BLaER1 treated with 17β-estradiol and CSF1 and Interleukin-3, amounts not matched to agents 10 nM and 100 nM (cell line): ENCODE data around the gene NOL4L.

Experiments
- H3K27ac ChIP-seq, 11 experiments: shearing (Covaris generic); formaldehyde crosslinking; 2 replicates each; pipeline ENCODE4 v1.8.1; 2022
- H3K27me3 ChIP-seq, 11 experiments: shearing (Covaris generic); formaldehyde crosslinking; 2 replicates each; pipeline ENCODE4 v1.8.1; 2022
- H3K36me3 ChIP-seq, 11 experiments: shearing (Covaris generic); formaldehyde crosslinking; 2 replicates each; pipeline ENCODE4 v1.8.1; 2022
- H3K4me1 ChIP-seq, 10 experiments: shearing (Covaris generic); formaldehyde crosslinking; 2 replicates each; pipeline ENCODE4 v1.8.1; 2022
- H3K4me2 ChIP-seq, 11 experiments: shearing (Covaris generic); formaldehyde crosslinking; 2 replicates each; pipeline ENCODE4 v1.8.1; 2022
- H3K4me3 ChIP-seq, 10 experiments: shearing (Covaris generic); formaldehyde crosslinking; 2 replicates each; pipeline ENCODE4 v1.8.1; 2022
- H3K9ac ChIP-seq, 11 experiments: shearing (Covaris generic); formaldehyde crosslinking; 2 replicates each; pipeline ENCODE4 v1.8.1; 2022
- H3K9me3 ChIP-seq, 11 experiments: shearing (Covaris generic); formaldehyde crosslinking; replicated peaks in 1 of 11; 2 replicates each; pipeline ENCODE4 v1.8.1; 2022
- H4K20me1 ChIP-seq, 11 experiments: shearing (Covaris generic); formaldehyde crosslinking; 2 replicates each; pipeline ENCODE4 v1.8.1; 2022
- Cebpa-rat ChIP-seq, 11 experiments: shearing (Covaris generic); IDR thresholded peaks; 2 replicates each; pipeline ENCODE4 v1.8.1; 2022

Gene NOL4L

GRCh38 chr20:32458837-32459220, 126.3 kb downstream of the NOL4L start:
- Histone ChIP-seq H3K4me1 (peaks cover 29 to 53% (median 51%) of the 10 kb centered on the region in 10 experiments), H3K27me3 (no peaks in the 10 kb centered on the region), H3K9ac (0 out of 22 replicates have a peak overlapping the region, but pooled peaks of 1 of the 11 experiments have one; percentile 41), H3K4me3 (no peak overlapping the region), H3K9me3 (no peaks in the 10 kb centered on the region), H3K36me3 (peaks cover 44 to 85% (median 55%) of the 10 kb centered on the region in 11 experiments), H4K20me1 (peaks cover 77 to 100% (median 96%) of the 10 kb centered on the region in 11 experiments), H3K27ac (no peak overlapping the region), H3K4me2 (peak overlapping the region in 6 of 11 experiments; percentile 75 to 93 (median 85); a peak in 10 of 22 replicates)
- TF ChIP-seq Cebpa-rat (IDR thresholded peaks at IDR 0.05): no peak

GRCh38 chr20:32458061-32458836, 126.9 kb downstream of the NOL4L start:
- TF ChIP-seq Cebpa-rat (IDR thresholded peaks at IDR 0.05): no peak
- H3K4me2 ChIP-seq: peak overlapping the region; percentile 74 to 96 (median 89)
- peak overlapping the region in 6 of 11 experiments; percentile 20 to 41 (median 38); a peak in 5 of 22 replicates for H3K9ac ChIP-seq
- H4K20me1 ChIP-seq: peaks cover 76 to 100% (median 96%) of the 10 kb centered on the region in 11 experiments
- no peaks in the 10 kb centered on the region for H3K9me3 ChIP-seq
- no peaks in the 10 kb centered on the region for H3K27me3 ChIP-seq
- H3K4me3 ChIP-seq: peak overlapping the region in 1 of 10 experiments; percentile 45; a peak in 2 of 20 replicates
- H3K4me1 ChIP-seq: peaks cover 31 to 59% (median 57%) of the 10 kb centered on the region in 10 experiments
- no peak overlapping the region for H3K27ac ChIP-seq
- H3K36me3 ChIP-seq: peaks cover 47 to 85% (median 55%) of the 10 kb centered on the region in 11 experiments

GRCh38 chr20:32457479-32457986, 127.6 kb downstream of the NOL4L start:
- peaks cover 47 to 85% (median 55%) of the 10 kb centered on the region in 11 experiments for H3K36me3 ChIP-seq
- peaks cover 72 to 100% (median 96%) of the 10 kb centered on the region in 11 experiments for H4K20me1 ChIP-seq
- H3K4me2 ChIP-seq: peak overlapping the region; percentile 74 to 96 (median 89)
- H3K9me3 ChIP-seq: no peaks in the 10 kb centered on the region
- H3K27ac ChIP-seq: no peak overlapping the region
- TF ChIP-seq Cebpa-rat (IDR thresholded peaks at IDR 0.05): no peak
- no peaks in the 10 kb centered on the region for H3K27me3 ChIP-seq
- peak overlapping the region in 6 of 11 experiments; percentile 34 to 41 (median 38); a peak in 8 of 22 replicates for H3K9ac ChIP-seq
- peaks cover 39 to 66% (median 64%) of the 10 kb centered on the region in 10 experiments for H3K4me1 ChIP-seq
- peak overlapping the region in 3 of 10 experiments; percentile 25 to 45 (median 34); a peak in 6 of 20 replicates for H3K4me3 ChIP-seq

GRCh38 chr20:32456869-32457478, 128.2 kb downstream of the NOL4L start:
- peak overlapping the region; percentile 74 to 96 (median 89) for H3K4me2 ChIP-seq
- H3K27ac ChIP-seq: peak overlapping the region in 1 of 11 experiments; percentile 9; a peak in 1 of 22 replicates
- H4K20me1 ChIP-seq: peaks cover 71 to 100% (median 97%) of the 10 kb centered on the region in 11 experiments
- H3K9me3 ChIP-seq: no peaks in the 10 kb centered on the region
- peak overlapping the region in 4 of 11 experiments; percentile 2 to 44 (median 26); a peak in 2 of 22 replicates for H3K9ac ChIP-seq
- H3K36me3 ChIP-seq: peaks cover 46 to 85% (median 55%) of the 10 kb centered on the region in 11 experiments
- H3K4me1 ChIP-seq: peaks cover 44 to 71% (median 70%) of the 10 kb centered on the region in 10 experiments
- no peaks in the 10 kb centered on the region for H3K27me3 ChIP-seq
- peak overlapping the region in 2 of 10 experiments; percentile 25 to 45; a peak in 4 of 20 replicates for H3K4me3 ChIP-seq
- no peak for TF ChIP-seq Cebpa-rat (IDR thresholded peaks at IDR 0.05)

GRCh38 chr20:32455901-32456701, 129.0 kb downstream of the NOL4L start:
- H3K4me2 ChIP-seq: peak overlapping the region; percentile 30 to 96 (median 89)
- 0 out of 22 replicates have a peak overlapping the region, but pooled peaks of 1 of the 11 experiments have one; percentile 9 for H3K27ac ChIP-seq
- H3K9me3 ChIP-seq: no peaks in the 10 kb centered on the region
- no peak for TF ChIP-seq Cebpa-rat (IDR thresholded peaks at IDR 0.05)
- H3K36me3 ChIP-seq: peaks cover 51 to 85% (median 61%) of the 10 kb centered on the region in 11 experiments
- H3K27me3 ChIP-seq: no peaks in the 10 kb centered on the region
- peaks cover 53 to 80% (median 79%) of the 10 kb centered on the region in 10 experiments for H3K4me1 ChIP-seq
- H3K4me3 ChIP-seq: no peak overlapping the region
- peak overlapping the region in 5 of 11 experiments; percentile 13 to 44 (median 15); a peak in 3 of 22 replicates for H3K9ac ChIP-seq
- peaks cover 68 to 100% (median 100%) of the 10 kb centered on the region in 11 experiments for H4K20me1 ChIP-seq

- Histone ChIP-seq H4K20me1 (peaks cover 75 to 100% (median 100%) of the 10 kb centered on the region in 11 experiments), H3K4me2 (peak overlapping the region; percentile 21 to 96 (median 89); a peak in 21 of 22 replicates)
- TF ChIP-seq Cebpa-rat (IDR thresholded peaks at IDR 0.05): no peak
Observed at GRCh38 chr20:32455171-32455900, 129.8 kb downstream of the NOL4L start.

GRCh38 chr20:32454164-32455145, 130.7 kb downstream of the NOL4L start:
- no peak for TF ChIP-seq Cebpa-rat (IDR thresholded peaks at IDR 0.05)
- Histone ChIP-seq H3K4me2 (peak overlapping the region; percentile 21 to 96 (median 89); a peak in 21 of 22 replicates), H3K27ac (no peak overlapping the region), H3K36me3 (peaks cover 54 to 85% (median 67%) of the 10 kb centered on the region in 11 experiments), H3K9ac (peak overlapping the region in 8 of 11 experiments; percentile 7 to 60 (median 32); a peak in 9 of 22 replicates), H3K9me3 (no peaks in the 10 kb centered on the region), H4K20me1 (peaks cover 76 to 100% (median 100%) of the 10 kb centered on the region in 11 experiments), H3K4me1 (peaks cover 69 to 97% (median 95%) of the 10 kb centered on the region in 10 experiments), H3K4me3 (no peak overlapping the region), H3K27me3 (no peaks in the 10 kb centered on the region)

More at GRCh38 chr20:32455171-32455900, 129.8 kb downstream of the NOL4L start:
- H3K9me3 ChIP-seq: no peaks in the 10 kb centered on the region
- H3K4me3 ChIP-seq: no peak overlapping the region
- H3K4me1 ChIP-seq: peaks cover 61 to 88% (median 86%) of the 10 kb centered on the region in 10 experiments
- H3K27me3 ChIP-seq: no peaks in the 10 kb centered on the region
- peaks cover 54 to 85% (median 64%) of the 10 kb centered on the region in 11 experiments for H3K36me3 ChIP-seq
- H3K9ac ChIP-seq: peak overlapping the region in 5 of 11 experiments; percentile 10 to 53 (median 15); a peak in 3 of 22 replicates
- H3K27ac ChIP-seq: no peak overlapping the region
